ENCODE results near the gene BARD1. TPM values are rescaled to one million over a fixed set of nuclear protein-coding genes. Genes with fewer than 3 reads are reported as not detected.
A peak's percentile ranks its signal among the peaks of the same experiment; 100 is the strongest.
"Not testable (repeated sequence)": the region's sequence is repeated elsewhere in the genome, so short reads cannot be mapped to it uniquely, and the experiment has no call there.

Gene BARD1
- 16.2 TPM for total RNA-seq

DNA sequence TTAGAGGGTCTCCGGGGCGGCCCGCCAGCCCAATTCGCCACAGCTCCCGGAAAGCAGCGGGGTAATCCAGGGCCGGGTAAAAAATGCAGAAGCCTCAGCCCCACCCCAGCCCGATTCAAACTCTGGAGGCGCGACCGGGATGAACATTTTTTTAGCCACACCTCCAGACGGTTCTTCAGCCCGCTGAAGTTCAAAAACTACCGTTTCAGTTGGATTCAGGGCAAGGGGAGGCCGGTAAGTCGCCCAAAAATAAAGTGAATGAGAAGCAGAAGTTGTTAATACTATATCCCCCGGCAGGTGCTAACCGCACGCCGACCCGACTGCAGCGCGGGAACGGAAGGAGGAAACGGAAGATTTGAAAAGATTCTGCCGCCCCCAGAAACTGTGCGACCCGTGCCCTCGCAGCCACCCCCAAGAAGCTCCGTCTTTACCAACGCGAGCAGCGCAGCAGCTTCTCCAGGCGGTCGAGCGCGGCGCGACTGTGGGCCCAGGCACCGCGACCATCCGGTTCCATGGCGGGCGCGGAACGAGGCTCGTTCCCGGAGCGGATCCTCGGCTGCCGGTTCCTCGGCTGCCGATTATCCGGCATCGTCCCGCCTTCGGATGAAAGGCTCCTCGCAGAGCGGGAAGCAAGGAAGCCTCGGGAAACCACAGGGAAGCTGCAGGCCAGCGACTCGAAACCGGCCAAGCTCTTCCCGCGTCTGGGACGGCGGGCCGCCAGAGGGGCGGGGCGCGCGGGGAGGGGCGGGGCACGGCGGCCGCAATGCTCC is at the start of gene BARD1:
Gene BARD1, minus strand, starts transcription at position 703 of the 770 bp plus-strand sequence. Its CDS starts 114 bp downstream, at position 589.
- DNase-seq (ENCODE audit: low read depth in 2 of 3, low spot score in 2 of 3) = peak; percentile 41 to 86 (median 78)

- peak in 1 of 3 donors; percentile 1 for DNase-seq (ENCODE audit: low read depth in 2 of 3, low spot score in 2 of 3)
Observed at GRCh38 chr2:214856137-214856536, 46.7 kb upstream of the BARD1 start.

- DNase-seq (ENCODE audit: low read depth in 2 of 3, low spot score in 2 of 3) = no peak
Observed at GRCh38 chr2:214853906-214854305, 44.4 kb upstream of the BARD1 start.

GRCh38 chr2:214843823-214844222 is 34.3 kb upstream of the BARD1 start:
- no peak for DNase-seq (ENCODE audit: low read depth in 2 of 3, low spot score in 2 of 3)

DNA sequence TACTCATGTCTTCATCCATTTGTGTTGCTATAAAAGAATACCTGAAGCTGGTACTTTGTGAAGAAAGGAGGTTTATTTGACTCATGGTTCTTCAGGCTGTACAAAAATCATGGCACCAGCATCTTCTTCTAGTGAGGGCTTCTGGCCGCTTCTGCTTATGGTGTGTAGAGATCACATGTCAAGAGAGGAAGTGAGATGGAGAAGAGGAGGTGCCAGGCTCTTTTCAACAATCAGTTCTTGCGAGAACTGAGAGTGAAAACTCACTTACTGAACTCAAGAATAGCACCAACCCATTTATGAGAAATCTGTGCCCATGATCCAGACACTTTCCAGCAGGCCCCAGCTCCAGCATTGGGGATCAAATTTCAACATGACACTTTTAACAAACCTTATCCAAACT is 30.0 kb upstream of the BARD1 start:
- no peak for DNase-seq (ENCODE audit: low read depth in 2 of 3, low spot score in 2 of 3)

DNA sequence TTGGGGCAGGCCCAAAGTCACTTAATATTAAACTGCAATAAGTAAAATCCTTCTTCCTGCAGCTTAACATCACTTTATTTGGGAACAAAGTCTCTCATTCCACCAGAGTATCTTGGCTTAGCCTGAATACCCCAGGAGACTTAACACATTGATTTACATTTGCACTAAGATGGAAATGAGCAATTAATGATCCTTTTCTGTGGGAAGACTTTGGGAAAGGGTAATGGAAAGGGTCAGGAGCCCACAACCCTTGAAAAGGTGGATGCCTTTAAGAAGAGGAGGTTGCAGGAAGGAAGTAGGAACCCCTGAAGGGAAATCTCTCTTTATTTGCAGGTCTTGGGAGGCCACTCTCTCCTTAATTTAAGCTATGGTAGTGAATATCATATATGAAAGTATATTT is 28.0 kb upstream of the BARD1 start:
- DNase-seq (ENCODE audit: low read depth in 2 of 3, low spot score in 2 of 3) = no peak

DNA sequence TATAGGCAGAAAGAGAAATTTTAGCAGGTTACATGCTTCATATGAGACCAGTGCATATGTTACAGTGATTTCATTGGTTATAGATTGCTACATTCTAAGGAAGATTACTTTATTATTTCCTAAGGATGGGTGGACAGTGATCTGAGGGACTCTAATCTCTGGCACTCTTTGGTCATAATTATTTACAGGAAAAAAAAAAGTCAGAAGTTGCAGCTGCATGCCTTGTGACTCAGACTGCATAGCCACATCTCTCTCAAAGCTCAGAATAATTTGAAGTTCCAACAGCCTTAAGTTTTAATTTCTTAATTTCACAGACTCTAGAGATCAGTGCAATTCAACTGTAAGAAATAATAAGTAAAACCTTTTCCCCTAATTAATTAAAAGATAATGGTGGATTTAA is 27.1 kb upstream of the BARD1 start:
- DNase-seq (ENCODE audit: low read depth in 2 of 3, low spot score in 2 of 3) = no peak

DNA sequence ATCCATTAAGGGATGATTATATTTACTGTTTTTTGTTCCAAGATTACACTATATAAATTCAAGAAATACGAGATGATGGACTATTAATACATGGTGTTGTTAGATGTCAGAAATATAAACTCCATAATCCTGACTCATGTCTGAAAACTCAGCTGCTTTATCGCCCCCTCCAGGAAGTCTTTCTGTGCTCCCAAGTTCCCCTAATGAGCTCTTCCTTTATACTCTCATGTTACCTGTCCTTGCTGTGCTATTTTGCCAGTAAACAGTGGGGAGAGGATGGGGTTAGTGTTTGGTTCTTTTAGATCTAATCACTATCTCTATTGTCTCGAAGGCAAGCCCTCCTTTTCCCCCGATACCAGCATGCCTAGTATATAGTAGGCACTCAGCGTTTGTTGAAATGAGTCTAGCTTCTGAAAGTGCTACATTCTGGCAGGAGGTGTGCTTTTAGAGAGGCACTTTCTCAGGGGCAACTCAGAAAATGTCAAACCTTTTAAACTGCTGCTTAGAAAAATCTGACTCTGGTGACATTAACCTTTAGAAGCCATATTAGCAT is 21.4 kb upstream of the BARD1 start:
- peak in 1 of 3 donors; percentile 50 for DNase-seq (ENCODE audit: low read depth in 2 of 3, low spot score in 2 of 3)

GRCh38 chr2:214816008-214816533 is 6.6 kb upstream of the BARD1 start:
- DNase-seq (ENCODE audit: low read depth in 2 of 3, low spot score in 2 of 3) = no peak

DNA sequence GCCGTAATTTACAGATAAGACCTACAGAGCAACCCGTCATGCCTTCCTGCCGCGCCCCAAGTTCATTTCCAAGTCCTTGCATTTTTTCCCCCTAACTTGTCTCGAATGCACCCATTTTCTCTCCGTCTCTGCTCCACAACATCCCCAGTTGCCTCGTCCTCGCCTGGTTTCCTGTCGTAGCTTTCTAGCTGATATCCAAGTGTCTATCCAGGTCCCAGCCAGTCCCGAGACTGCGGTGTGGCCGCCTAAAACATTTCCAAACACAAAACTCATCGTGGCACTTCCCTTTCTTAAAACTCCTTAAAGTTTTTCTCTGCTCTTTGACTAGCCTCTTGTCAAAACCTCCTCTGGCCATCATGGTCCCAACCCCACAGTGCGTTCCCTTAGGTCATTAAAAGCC is 1.2 kb upstream of the BARD1 start:
- no peak for DNase-seq (ENCODE audit: low read depth in 2 of 3, low spot score in 2 of 3)

DNA sequence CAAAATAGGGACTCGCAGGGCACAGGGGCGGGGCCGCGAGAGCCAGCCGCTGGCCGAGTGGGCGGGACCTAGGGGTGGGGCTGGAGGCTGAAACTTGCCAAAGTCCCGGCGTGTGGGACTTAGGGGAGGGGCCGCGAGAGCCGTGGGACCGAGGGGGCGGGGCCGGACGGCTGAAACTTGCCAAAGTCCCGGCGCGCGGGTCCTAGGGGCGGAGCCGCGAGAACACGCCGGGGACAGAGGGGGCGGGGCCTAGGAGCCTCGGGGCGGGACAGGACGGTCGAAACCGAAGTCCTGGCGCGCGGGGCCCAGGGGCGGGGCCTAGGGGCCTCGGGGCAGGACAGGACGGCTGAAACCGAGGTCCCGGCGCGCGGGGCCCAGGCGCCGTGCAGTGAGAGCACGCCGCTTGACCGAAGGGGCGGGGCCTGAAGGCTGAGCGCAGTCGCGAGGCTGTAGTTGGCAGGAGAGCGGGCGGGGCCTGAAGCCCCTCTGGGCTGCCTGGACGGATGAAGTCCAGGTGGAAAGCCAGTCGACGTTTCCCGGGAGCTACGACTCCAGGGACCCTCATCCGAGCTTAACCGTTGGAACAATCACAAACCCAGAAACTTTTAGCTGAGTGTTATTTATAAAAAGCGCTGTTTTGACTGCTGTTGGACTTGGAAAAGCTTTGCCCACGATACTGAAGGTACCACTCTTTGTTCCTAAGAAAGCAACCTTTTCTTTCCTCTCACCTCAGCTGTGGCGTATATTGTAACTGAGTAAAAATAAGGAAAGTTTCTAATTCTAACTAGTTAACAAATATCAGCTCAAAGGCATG is 475 bp upstream of the BARD1 start:
- peak; percentile 83 to 98 (median 98) for DNase-seq (ENCODE audit: low read depth in 2 of 3, low spot score in 2 of 3)

DNA sequence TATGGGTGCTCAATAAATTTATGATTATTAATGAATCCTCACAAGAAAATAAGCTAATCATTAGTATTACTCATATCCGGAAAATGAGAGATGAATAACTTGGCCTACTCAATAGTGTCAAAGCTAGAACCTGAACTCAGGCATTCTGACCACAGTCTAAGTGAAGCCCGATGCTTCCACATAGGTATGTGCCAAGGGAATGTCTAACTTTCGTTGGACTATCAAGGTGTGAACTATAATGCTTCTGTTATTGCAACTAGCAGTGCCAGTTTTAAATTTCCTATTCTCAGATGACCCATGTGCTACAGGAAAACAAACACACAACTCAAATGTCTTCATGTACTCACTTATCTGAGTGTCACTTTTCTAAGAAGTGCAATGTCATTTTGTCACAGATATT is 1.8 kb downstream of the BARD1 start:
- DNase-seq (ENCODE audit: low read depth in 2 of 3, low spot score in 2 of 3) = no peak

DNA sequence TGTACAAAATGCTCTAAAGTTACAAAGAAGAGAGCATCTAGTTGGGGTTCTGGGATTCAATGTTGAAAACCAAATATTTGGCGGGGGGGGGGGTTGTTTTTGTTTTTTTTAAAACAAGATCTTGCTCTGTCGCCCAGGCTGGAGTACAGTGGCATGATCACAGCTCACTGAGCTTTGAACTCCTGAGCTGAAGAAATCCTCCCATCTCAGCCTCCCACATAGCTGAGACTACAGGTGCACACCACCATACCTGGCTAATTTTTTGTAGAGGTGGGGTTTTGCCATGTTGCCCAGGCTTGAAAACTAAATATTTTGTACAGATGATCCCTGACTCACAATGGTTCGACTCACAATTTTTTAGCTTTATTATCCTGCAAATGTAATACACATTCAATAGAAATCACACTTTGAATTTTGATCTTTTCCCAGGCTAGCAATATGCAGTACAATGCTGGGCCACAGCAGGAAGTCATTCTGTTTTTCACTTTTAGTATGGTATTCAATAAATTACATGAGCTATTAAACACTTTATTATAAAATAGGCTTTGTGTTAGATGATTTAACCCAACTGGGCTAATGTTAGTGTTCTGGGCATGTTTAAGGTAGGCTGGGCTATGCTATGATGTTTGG is 7.6 kb downstream of the BARD1 start:
- no peak for DNase-seq (ENCODE audit: low read depth in 2 of 3, low spot score in 2 of 3)

- no peak for DNase-seq (ENCODE audit: low read depth in 2 of 3, low spot score in 2 of 3)
Observed at GRCh38 chr2:214801068-214801467, 8.4 kb downstream of the BARD1 start.

DNA sequence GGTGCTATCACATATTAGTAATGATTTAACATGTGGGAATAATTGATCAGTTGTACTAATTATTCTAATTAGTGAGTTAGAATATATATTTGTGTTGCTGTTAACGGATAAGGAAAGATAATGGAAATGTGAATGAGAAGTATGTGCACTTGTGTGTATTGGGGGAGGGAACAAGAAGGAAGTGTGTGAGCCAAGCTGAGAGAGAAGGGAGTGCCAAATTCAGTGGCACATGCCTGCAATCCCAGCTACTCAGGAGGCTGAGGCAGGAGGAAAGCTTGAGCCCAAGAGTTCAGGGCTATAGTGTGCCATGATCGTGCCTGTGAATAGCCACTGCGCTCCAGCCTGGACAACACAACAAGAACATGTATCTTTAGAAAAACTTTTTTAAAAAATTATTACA is 9.3 kb downstream of the BARD1 start:
- DNase-seq (ENCODE audit: low read depth in 2 of 3, low spot score in 2 of 3) = no peak

DNA sequence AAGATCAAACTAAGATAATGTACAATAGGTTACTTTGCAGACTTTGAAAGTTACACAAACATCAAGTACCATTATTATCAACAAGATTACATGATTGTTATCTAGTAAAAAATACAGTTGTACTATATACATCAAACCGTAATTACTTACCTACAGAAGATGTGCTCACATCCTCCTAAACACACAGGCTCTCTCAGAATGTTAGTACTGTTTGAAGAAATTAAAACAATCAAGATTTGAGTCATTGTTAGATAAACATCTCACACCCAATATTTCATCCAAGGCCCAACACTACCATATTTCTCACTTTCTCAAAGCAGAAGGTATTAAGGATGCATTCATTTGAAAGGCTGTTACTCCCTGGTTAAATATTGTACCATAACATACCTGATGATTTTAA is 12.6 kb downstream of the BARD1 start:
- no peak for DNase-seq (ENCODE audit: low read depth in 2 of 3, low spot score in 2 of 3)

- DNase-seq (ENCODE audit: low read depth in 2 of 3, low spot score in 2 of 3) = not testable (repeated sequence)
Observed at GRCh38 chr2:214783181-214783580, 26.3 kb downstream of the BARD1 start.

DNA sequence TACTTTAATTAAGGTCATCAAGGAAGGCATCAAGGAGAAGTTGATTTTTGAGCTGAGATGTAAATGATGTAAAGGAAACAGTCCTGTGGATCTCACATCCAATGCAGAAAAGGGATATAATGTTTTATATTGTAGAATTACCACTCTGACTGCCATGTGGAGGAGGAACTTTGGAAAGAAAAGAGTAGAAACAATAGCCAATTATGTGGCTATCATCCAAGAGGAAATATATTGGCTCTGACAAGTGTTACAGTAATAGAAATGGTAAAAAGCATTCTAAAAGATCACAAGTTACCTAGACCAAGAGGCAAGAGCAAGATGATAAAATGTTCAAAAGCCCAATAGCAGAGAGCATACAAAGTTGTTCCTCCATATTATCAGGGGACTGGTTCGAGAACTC is 26.8 kb downstream of the BARD1 start:
- no peak for DNase-seq (ENCODE audit: low read depth in 2 of 3, low spot score in 2 of 3)

DNA sequence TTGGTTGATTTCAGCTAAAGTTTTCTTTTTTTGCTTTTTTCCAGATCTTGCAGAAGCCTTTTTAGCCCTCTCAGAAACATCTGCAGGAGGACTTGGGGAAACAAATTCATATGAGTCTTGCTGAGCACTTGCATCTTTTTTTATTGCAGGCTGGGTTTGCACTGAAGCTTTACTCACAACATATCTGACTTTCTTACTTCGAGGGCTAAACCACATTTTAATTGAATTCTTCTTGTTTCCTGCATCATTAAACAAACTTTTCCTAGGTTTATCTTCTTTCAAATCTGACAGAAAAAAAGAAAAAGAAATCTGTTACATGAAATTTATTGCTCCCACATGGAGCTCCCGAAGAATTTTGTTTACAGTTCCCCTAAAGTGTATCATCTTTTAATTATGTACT is 28.3 kb downstream of the BARD1 start:
- DNase-seq (ENCODE audit: low read depth in 2 of 3, low spot score in 2 of 3) = no peak

DNA sequence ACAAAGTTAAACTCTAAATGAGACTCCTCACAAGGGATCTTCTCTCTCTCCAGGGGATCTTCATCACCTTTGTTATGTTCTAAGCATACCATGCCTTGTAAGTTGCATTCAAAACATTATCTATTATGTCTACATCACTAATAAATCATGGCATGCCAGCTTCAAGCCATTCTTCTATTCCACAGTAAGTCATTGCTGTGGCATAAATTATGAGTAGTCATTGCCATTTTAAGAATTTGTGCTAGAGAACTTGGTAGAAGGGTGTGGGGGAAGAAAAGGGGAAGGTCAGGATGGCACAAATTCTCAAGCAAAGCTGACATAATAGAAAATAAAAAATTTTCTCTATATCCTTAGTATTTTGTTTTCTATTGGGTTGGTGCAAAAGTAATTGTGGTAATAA is 33.5 kb downstream of the BARD1 start:
- no peak for DNase-seq (ENCODE audit: low read depth in 2 of 3, low spot score in 2 of 3)

DNA sequence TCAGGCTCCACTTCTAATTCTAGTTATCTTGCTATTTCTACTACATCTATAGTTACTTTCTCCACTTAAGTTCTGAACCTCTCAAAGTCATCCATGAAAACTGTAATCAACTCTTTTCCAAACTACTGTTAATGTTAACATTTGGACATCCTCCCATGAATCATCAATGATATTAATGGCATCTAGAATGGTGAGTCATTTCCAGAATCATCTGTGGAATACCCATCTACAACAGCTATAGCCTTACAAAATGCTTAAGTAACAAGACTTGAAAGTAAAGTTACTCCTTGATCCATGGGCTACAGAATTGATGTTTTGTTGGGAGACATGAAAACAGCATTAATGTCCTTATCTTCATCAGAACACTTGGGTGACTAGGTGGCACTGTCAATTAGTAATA is 35.4 kb downstream of the BARD1 start:
- DNase-seq (ENCODE audit: low read depth in 2 of 3, low spot score in 2 of 3) = no peak
